ENCODE results near the gene EIF2B2. TPM values are rescaled to one million over a fixed set of nuclear protein-coding genes. Genes with fewer than 3 reads are reported as not detected.

Gene EIF2B2
- total and polyA plus RNA-seq, 2 of the 13 experiments (the other 11 are each of a cell fraction or from before 2014, with no cell fraction given) = 54.4 to 78.6 TPM

DNA sequence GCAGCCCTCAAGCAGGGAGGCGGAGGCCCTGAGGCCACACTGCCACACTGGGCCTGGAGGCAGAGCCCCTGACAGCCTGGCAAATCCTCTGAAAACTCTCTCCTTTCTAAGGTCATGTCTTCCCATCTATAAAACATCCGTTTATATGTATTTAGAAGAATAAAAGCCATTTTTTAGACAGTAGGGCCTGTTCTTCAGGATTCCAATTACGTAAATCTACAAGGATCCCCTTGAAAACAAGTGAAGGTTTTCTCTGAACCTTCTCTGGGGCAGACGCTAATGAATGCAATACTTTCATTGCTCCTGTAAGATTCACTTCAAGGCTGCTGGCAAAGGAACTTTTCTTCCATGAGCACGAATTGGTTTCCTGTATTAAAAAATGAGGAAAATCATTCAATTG is 12.8 kb downstream of the EIF2B2 start:
- peaks cover 16 to 54% of the 10 kb centered on the region in 2 experiments for H3K36me3 ChIP-seq (replicated peaks in 1 of 2; ENCODE audit: control insufficient read depth in 1 of 2, insufficient read depth in 2 of 2, low read length in 2 of 2)
- FAIRE-seq = no peak
- CTCF ChIA-PET (ENCODE audit: low intra/inter-chr PET ratio, low total read pairs) = no interaction called here
- H3K27ac ChIP-seq (ENCODE audit: extremely low read length, insufficient read depth, low read length) = no peak overlapping the region
- ATAC-seq = no peak
- no TSS peak for BruUV-seq (replicated peaks)
- H3K9me3 ChIP-seq (ENCODE audit: low read length) = no peaks in the 10 kb centered on the region
- H4K20me1 ChIP-seq (ENCODE audit: insufficient read depth, low read length) = no peaks in the 10 kb centered on the region
- TF ChIP-seq BRD4 (CRISPR knock-in tag; IDR thresholded peaks at IDR 0.05) (no peak), ZNF33B (CRISPR knock-in tag; IDR thresholded peaks at IDR 0.05) (no peak), STAG1 (CRISPR knock-in tag; IDR thresholded peaks at IDR 0.05) (no peak), ZNF749 (CRISPR knock-in tag; IDR thresholded peaks at IDR 0.05; ENCODE audit: borderline replicate concordance) (no peak), IKZF5 (CRISPR knock-in tag; IDR thresholded peaks at IDR 0.05) (no peak), FOXC1 (CRISPR knock-in tag; IDR thresholded peaks at IDR 0.05; ENCODE audit: borderline replicate concordance) (no peak), RARA (CRISPR knock-in tag; IDR thresholded peaks at IDR 0.05) (no peak), NBN (conservative IDR thresholded peaks at IDR 0.05) (no peak)
- TF ChIP-seq, protein P1, sequence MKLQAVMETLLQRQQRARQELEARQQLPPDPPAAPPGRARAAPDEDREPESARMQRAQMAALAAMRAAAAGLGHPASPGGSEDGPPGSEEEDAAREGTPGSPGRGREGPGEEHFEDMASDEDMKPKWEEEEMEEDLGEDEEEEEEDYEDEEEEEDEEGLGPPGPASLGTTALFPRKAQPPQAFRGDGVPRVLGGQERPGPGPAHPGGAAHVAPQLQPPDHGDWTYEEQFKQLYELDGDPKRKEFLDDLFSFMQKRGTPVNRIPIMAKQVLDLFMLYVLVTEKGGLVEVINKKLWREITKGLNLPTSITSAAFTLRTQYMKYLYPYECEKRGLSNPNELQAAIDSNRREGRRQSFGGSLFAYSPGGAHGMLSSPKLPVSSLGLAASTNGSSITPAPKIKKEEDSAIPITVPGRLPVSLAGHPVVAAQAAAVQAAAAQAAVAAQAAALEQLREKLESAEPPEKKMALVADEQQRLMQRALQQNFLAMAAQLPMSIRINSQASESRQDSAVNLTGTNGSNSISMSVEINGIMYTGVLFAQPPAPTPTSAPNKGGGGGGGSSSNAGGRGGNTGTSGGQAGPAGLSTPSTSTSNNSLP (IDR thresholded peaks at IDR 0.05; ENCODE audit: low read depth, low read length) = no peak
- H3K4me3 ChIP-seq (replicated peaks in 1 of 3; ENCODE audit: insufficient read depth in 1 of 3, low read depth in 2 of 3, low read length in 3 of 3) = no peak overlapping the region
- WGBS (ENCODE audit: low lambda C conversion rate) = 95% methylated on average over 5 of the region's 5 CpGs
- H3K9ac ChIP-seq (ENCODE audit: insufficient read depth, low read depth, low read length) = no peak overlapping the region
- H3K79me2 ChIP-seq (ENCODE audit: insufficient read depth, low read length) = no peaks in the 10 kb centered on the region
- no peak for DNase-seq (ENCODE audit: low spot score)
- H2AFZ ChIP-seq (ENCODE audit: low read length) = no peak overlapping the region
- POLR2A ChIA-PET = interaction anchor here (1.5 kb wide), 1 partner anchor 9 kb away, joined by 3 read pairs; no protein-coding TSS in a partner anchor
- no peak overlapping the region for H3K4me2 ChIP-seq (ENCODE audit: low read depth, low read length)
- in situ Hi-C loops (cut with HindIII; ENCODE audit: extremely low pct_ligation_motif_present, low pct_unique_long_range_greater_than_20kb) = no loop called here
- no peaks in the 10 kb centered on the region for H3K4me1 ChIP-seq (ENCODE audit: insufficient read depth, low read length)
- intact Hi-C loops (cut with micrococcal nuclease; ENCODE audit: unreplicated experiment) = no loop called here
- no peaks in the 10 kb centered on the region; a peak in 1 of 5 replicates for H3K27me3 ChIP-seq (ENCODE audit: control insufficient read depth in 1 of 2, insufficient read depth in 2 of 2, low read length in 2 of 2)

All from HepG2 (cell line).